Thyroid gland (tissue), 4 donors: ENCODE measurements around the gene PDE11A. TPM values are rescaled to one million over a fixed set of nuclear protein-coding genes. Genes with fewer than 3 reads are reported as not detected.

ENCODE experiments used
- DNase-seq, 2 donors: peaks; one replicate each; pipeline ENCODE4 v3.0.0-alpha.2; 2019
- H3K27ac ChIP-seq, 3 donors: fragments of 200-600 bp; sonication (generic); 1 replicate in 2 of 3; 2 replicates in 1 of 3; pipeline ENCODE4 v1.5.1; 2016 to 2019; ENCODE audit warnings: mild to moderate bottlenecking in 1 of 3, moderate library complexity in 1 of 3
- H3K27me3 ChIP-seq: fragments of 200-600 bp; sonication (generic); one replicate; pipeline ENCODE4 v1.5.1; 2019
- H3K36me3 ChIP-seq, 2 donors: fragments of 200-600 bp; sonication (generic); one replicate each; pipeline ENCODE4 v1.5.1; 2016 to 2019
- H3K4me1 ChIP-seq, 2 donors: fragments of 200-600 bp; sonication (generic); one replicate each; pipeline ENCODE4 v1.5.1; 2017 to 2019
- H3K4me3 ChIP-seq, 3 donors: fragments of 200-600 bp; sonication (generic); replicated peaks in 1 of 3; 1 replicate in 2 of 3; 2 replicates in 1 of 3; pipeline ENCODE4 v1.5.1; 2016; ENCODE audit warnings: mild to moderate bottlenecking in 1 of 3
- H3K9me3 ChIP-seq: fragments of 200-600 bp; sonication (generic); one replicate; pipeline ENCODE4 v1.5.1; 2017
- CTCF ChIP-seq, 6 experiments: fragments of 200-600 bp in 3 of 6; fragments of 450-650 bp in 3 of 6; sonication (generic) in 3 of 6; IDR thresholded peaks; one replicate each; pipeline ENCODE4 v1.5.1; 2016 to 2019; ENCODE audit warnings: antibody characterized with exemption in 6 of 6, mild to moderate bottlenecking in 2 of 6, inconsistent platforms in 1 of 6, moderate library complexity in 1 of 6
- POLR2A ChIP-seq, 2 donors: fragments of 450-650 bp; IDR thresholded peaks; one replicate each; pipeline ENCODE4 v1.6.1; 2017; ENCODE audit warnings: antibody characterized with exemption in 2 of 2, mild to moderate bottlenecking in 2 of 2, moderate library complexity in 1 of 2
- WGBS, 2 donors: methylation state at CpG; one replicate each; pipeline ENCODE4 v1.1.5; 2017; 5-methylcytosine and 5-hydroxymethylcytosine counted together
- intact Hi-C: fragments of 100-400 bp; cut with DNase I; formaldehyde crosslinking; loops from one replicate; pipeline ENCODE4 v1.15.1; 2023
- total RNA-seq, 4 donors: library from RNA; depleted of rRNA; stranded (reverse); fragments of >200 nt; gene quantifications; one replicate each; pipeline ENCODE4 v1.2.3, GENCODE V29; 2016

The PDE11A gene
- total RNA-seq, 4 donors from 2014 or later: 2.2 to 4.0 (median 3.0) TPM

GRCh38 chr2:177929662-177930522 is 142.7 kb downstream of the PDE11A start:
- Histone ChIP-seq H3K4me3 (no peak overlapping the region), H3K27ac (no peak overlapping the region), H3K27me3 (no peaks in the 10 kb centered on the region), H3K4me1 (no peaks in the 10 kb centered on the region), H3K9me3 (no peaks in the 10 kb centered on the region), H3K36me3 (no peaks in the 10 kb centered on the region)
- 44 to 61% methylated on average over 2 of the region's 2 CpGs for WGBS, 2 donors
- TF ChIP-seq POLR2A (IDR thresholded peaks at IDR 0.05) (no peak), CTCF (IDR thresholded peaks at IDR 0.05) (no peak)
- no peak for DNase-seq
- intact Hi-C loops: no loop called here

GRCh38 chr2:177923323-177923722 is 149.3 kb downstream of the PDE11A start:
- intact Hi-C loops: no loop called here

GRCh38 chr2:177921726-177922125 is 150.9 kb downstream of the PDE11A start:
- DNase-seq: no peak
- 79 to 86% methylated on average over 3 of the region's 3 CpGs for WGBS, 2 donors
- Histone ChIP-seq H3K27ac (no peak overlapping the region), H3K36me3 (no peaks in the 10 kb centered on the region), H3K9me3 (no peaks in the 10 kb centered on the region), H3K4me1 (no peaks in the 10 kb centered on the region), H3K27me3 (no peaks in the 10 kb centered on the region), H3K4me3 (no peak overlapping the region)
- TF ChIP-seq CTCF (IDR thresholded peaks at IDR 0.05) (no peak), POLR2A (IDR thresholded peaks at IDR 0.05) (no peak)
- intact Hi-C loops: no loop called here

More at GRCh38 chr2:177923323-177923722, 149.3 kb downstream of the PDE11A start:
- Histone ChIP-seq H3K36me3 (no peaks in the 10 kb centered on the region), H3K27me3 (no peaks in the 10 kb centered on the region), H3K27ac (no peak overlapping the region), H3K9me3 (no peaks in the 10 kb centered on the region), H3K4me1 (no peaks in the 10 kb centered on the region), H3K4me3 (no peak overlapping the region)
- no peak for DNase-seq
- 81 to 84% methylated on average over 2 of the region's 2 CpGs for WGBS, 2 donors
- TF ChIP-seq POLR2A (IDR thresholded peaks at IDR 0.05): no peak
- no peak for TF ChIP-seq CTCF (IDR thresholded peaks at IDR 0.05)

- intact Hi-C loops: no loop called here
- no peaks in the 10 kb centered on the region for H3K36me3 ChIP-seq
These were observed 155.4 kb downstream of the PDE11A start for GRCh38 chr2:177917169-177917568.

More at GRCh38 chr2:177917169-177917568, 155.4 kb downstream of the PDE11A start:
- Histone ChIP-seq H3K27me3 (no peaks in the 10 kb centered on the region), H3K9me3 (no peaks in the 10 kb centered on the region), H3K27ac (no peak overlapping the region), H3K4me3 (no peak overlapping the region), H3K4me1 (no peaks in the 10 kb centered on the region)
- no peak for DNase-seq
- TF ChIP-seq POLR2A (IDR thresholded peaks at IDR 0.05) (no peak), CTCF (IDR thresholded peaks at IDR 0.05) (no peak)
- 81 to 100% methylated on average over 1 of the region's 1 CpG for WGBS, 2 donors
